HepG2 (cell line): ENCODE data around the gene LOXL3. TPM values are rescaled to one million over a fixed set of nuclear protein-coding genes. Genes with fewer than 3 reads are reported as not detected.

Experiments
- ATRX ChIP-seq: sonication (generic); formaldehyde crosslinking; IDR thresholded peaks from 2 replicates; pipeline ENCODE4 v1.4.0; 2020; ENCODE audit warnings: missing genetic modification reagents, borderline replicate concordance
- CHCHD3 ChIP-seq: sonication (generic); formaldehyde crosslinking; IDR thresholded peaks from 2 replicates; pipeline ENCODE4 v1.8.0; 2022; ENCODE audit warnings: mild to moderate bottlenecking, missing genetic modification reagents, moderate library complexity
- GATAD2A ChIP-seq: IDR thresholded peaks from 2 replicates; pipeline ENCODE4 v1.6.1; 2016
- GLMP ChIP-seq: sonication (generic); formaldehyde crosslinking; IDR thresholded peaks from 2 replicates; pipeline ENCODE4 v1.9.0; 2021; ENCODE audit warnings: missing genetic modification reagents, mild to moderate bottlenecking, borderline replicate concordance
- GTF3A ChIP-seq: sonication (generic); formaldehyde crosslinking; conservative IDR thresholded peaks from 2 replicates; pipeline ENCODE4 v1.4.0; 2020; ENCODE audit warnings: mild to moderate bottlenecking, missing genetic modification reagents
- HOXA3 ChIP-seq: sonication (generic); formaldehyde crosslinking; IDR thresholded peaks from 2 replicates; pipeline ENCODE4 v1.5.0; 2020; ENCODE audit warnings: missing genetic modification reagents
- SNAI1 ChIP-seq: sonication (generic); formaldehyde crosslinking; IDR thresholded peaks from 2 replicates; pipeline ENCODE4 v1.5.0; 2020; ENCODE audit warnings: mild to moderate bottlenecking, missing genetic modification reagents, borderline replicate concordance
- THAP7 ChIP-seq: sonication (generic); formaldehyde crosslinking; IDR thresholded peaks from 2 replicates; pipeline ENCODE4 v1.8.1; 2023; ENCODE audit warnings: mild to moderate bottlenecking, missing genetic modification reagents
- ZFAT ChIP-seq: sonication (generic); formaldehyde crosslinking; conservative IDR thresholded peaks from 2 replicates; pipeline ENCODE4 v1.8.1; 2023; ENCODE audit warnings: missing genetic modification reagents, inconsistent platforms
- ZMYM3 ChIP-seq: sonication (generic); formaldehyde crosslinking; IDR thresholded peaks from 2 replicates; pipeline ENCODE4 v1.5.1; 2020; ENCODE audit warnings: mild to moderate bottlenecking, missing genetic modification reagents
- ZNF296 ChIP-seq: sonication (generic); formaldehyde crosslinking; conservative IDR thresholded peaks from 2 replicates; pipeline ENCODE4 v1.5.0; 2020; ENCODE audit warnings: mild to moderate bottlenecking, missing genetic modification reagents
- ZNF430 ChIP-seq: sonication (generic); formaldehyde crosslinking; IDR thresholded peaks from 2 replicates; pipeline ENCODE4 v1.9.0; 2021; ENCODE audit warnings: mild to moderate bottlenecking, missing genetic modification reagents
- ZNF431 ChIP-seq: sonication (generic); formaldehyde crosslinking; IDR thresholded peaks from 2 replicates; pipeline ENCODE4 v1.9.0; 2022; ENCODE audit warnings: missing genetic modification reagents, low read depth, mild to moderate bottlenecking, borderline replicate concordance
- ZNF460 ChIP-seq: sonication (generic); formaldehyde crosslinking; IDR thresholded peaks from 2 replicates; pipeline ENCODE4 v1.5.1; 2020; ENCODE audit warnings: missing genetic modification reagents, mild to moderate bottlenecking, borderline replicate concordance
- ZNF484 ChIP-seq: sonication (generic); formaldehyde crosslinking; IDR thresholded peaks from 2 replicates; pipeline ENCODE4 v1.5.1; 2020; ENCODE audit warnings: mild to moderate bottlenecking, low read depth, missing genetic modification reagents, borderline replicate concordance
- ZNF550 ChIP-seq: sonication (generic); formaldehyde crosslinking; IDR thresholded peaks from 2 replicates; pipeline ENCODE4 v1.4.0; 2020; ENCODE audit warnings: mild to moderate bottlenecking, missing genetic modification reagents, borderline replicate concordance
- ZNF674 ChIP-seq: sonication (generic); formaldehyde crosslinking; IDR thresholded peaks from 2 replicates; pipeline ENCODE4 v1.5.0; 2020; ENCODE audit warnings: low read depth, mild to moderate bottlenecking, missing genetic modification reagents
- ZNF687 ChIP-seq: sonication (generic); formaldehyde crosslinking; IDR thresholded peaks from 2 replicates; pipeline ENCODE4 v1.5.1; 2020; ENCODE audit warnings: mild to moderate bottlenecking, missing genetic modification reagents, moderate library complexity
- ZNF878 ChIP-seq: sonication (generic); formaldehyde crosslinking; IDR thresholded peaks from 2 replicates; pipeline ENCODE4 v1.8.1; 2023; ENCODE audit warnings: mild to moderate bottlenecking, missing genetic modification reagents, moderate library complexity
- ZSCAN12 ChIP-seq: sonication (generic); formaldehyde crosslinking; IDR thresholded peaks from 2 replicates; pipeline ENCODE4 v1.9.0; 2021; ENCODE audit warnings: mild to moderate bottlenecking, missing genetic modification reagents
- polyA plus RNA-seq, 8 experiments: library from polyadenylated mRNA; depleted of rRNA in 3 of 8; stranded (reverse) in 7 of 8; unstranded in 1 of 8; fragments of >200 nt; fragmentation: Illumina TruSeq in 4 of 8; extraction: Trizol in 4 of 8; gene quantifications; 2 replicates each; pipeline versions ENCODE4 v1.2.1 to v1.2.3, GENCODE V29; 2011 to 2016; ENCODE audit warnings: low read depth in 4 of 8, missing spikeins in 1 of 8, mixed read lengths in 1 of 8; ENCODE audit not compliant: insufficient read depth in 1 of 8
- total RNA-seq, 5 experiments: library from RNA; depleted of rRNA; stranded (reverse); fragments of >200 nt; fragmentation: Illumina TruSeq; extraction: Trizol; gene quantifications; 2 replicates each; pipeline ENCODE4 v1.2.3, GENCODE V29; 2016; ENCODE audit warnings: low read depth in 1 of 5

Gene LOXL3
- total and polyA plus RNA-seq, 2 of the 13 experiments (the other 11 are each of a cell fraction or from before 2014, with no cell fraction given) = 0.55 to 6.5 TPM

GRCh38 chr2:74502720-74503505 is 50.8 kb downstream of the LOXL3 start (continued):
- TF ChIP-seq GLMP (0 out of 2 replicates have a peak, but pooled peaks have one; percentile 80), GTF3A (CRISPR knock-in tag) (0 out of 2 replicates have a peak, but pooled peaks have one; percentile 64), HOXA3 (CRISPR knock-in tag) (peak; percentile 68; the same call in 1 of the 2 replicates), GATAD2A (CRISPR knock-in tag) (peak; percentile 69), ZNF878 (CRISPR knock-in tag) (no peak; the same call in 1 of the 2 replicates), ATRX (CRISPR knock-in tag) (no peak), ZFAT (CRISPR knock-in tag) (0 out of 2 replicates have a peak, but pooled peaks have one; percentile 19), SNAI1 (0 out of 2 replicates have a peak, but pooled peaks have one; percentile 39), ZNF674 (CRISPR knock-in tag) (no peak), ZNF484 (CRISPR knock-in tag) (no peak), ZNF296 (CRISPR knock-in tag) (no peak; the same call in 1 of the 2 replicates), ZNF550 (CRISPR knock-in tag) (no peak), ZNF430 (CRISPR knock-in tag) (peak; percentile 54; the same call in 1 of the 2 replicates), CHCHD3 (peak; percentile 50; the same call in 1 of the 2 replicates), ZSCAN12 (CRISPR knock-in tag) (peak; percentile 86; the same call in 1 of the 2 replicates), THAP7 (CRISPR knock-in tag) (no peak), ZNF687 (CRISPR knock-in tag) (peak; percentile 92), ZMYM3 (peak; percentile 41; the same call in 1 of the 2 replicates), ZNF460 (CRISPR knock-in tag) (no peak; the same call in 1 of the 2 replicates), ZNF431 (CRISPR knock-in tag) (no peak; the same call in 1 of the 2 replicates)
